Activated CD4-positive, alpha-beta T cell treated with anti-CD3 and anti-CD28 coated beads, Interleukin-2, amount 50 U/mL, for 4 hours (primary cell): ENCODE data around the gene MTCH1.
"Not testable (repeated sequence)": the region's sequence is repeated elsewhere in the genome, so short reads cannot be mapped to it uniquely, and the experiment has no call there.

Experiments used
- DNase-seq, 2 experiments: peaks; one replicate each; pipeline ENCODE4 v3.0.0-alpha.2; 2020

The MTCH1 gene

DNA sequence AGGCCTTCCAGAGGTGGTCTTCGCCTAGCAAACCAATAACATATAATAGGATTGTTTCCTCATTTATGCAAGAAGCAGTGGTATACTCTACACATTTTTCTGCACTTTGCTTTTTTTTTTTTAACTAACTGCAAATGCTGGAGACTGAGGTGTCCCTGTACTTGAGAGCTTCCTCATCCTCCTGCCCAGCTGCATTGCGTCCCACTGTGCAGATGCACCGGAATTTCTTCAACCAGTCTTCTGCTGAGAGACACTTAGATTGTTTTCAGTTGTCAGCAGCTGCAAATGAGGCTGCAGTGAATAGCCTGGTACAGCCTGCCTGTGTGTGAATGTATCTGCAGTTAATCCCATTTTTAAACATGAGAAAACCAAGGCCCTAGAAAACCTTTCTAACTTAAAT lies 31.0 kb upstream of the MTCH1 start:
- DNase-seq: no peak

- no peak for DNase-seq
Observed at GRCh38 chr6:37015532-37015931, 29.5 kb upstream of the MTCH1 start.

GRCh38 chr6:37014667-37015066 lies 28.7 kb upstream of the MTCH1 start:
- no peak for DNase-seq

GRCh38 chr6:37013516-37014491 lies 27.8 kb upstream of the MTCH1 start:
- DNase-seq: no peak

DNA sequence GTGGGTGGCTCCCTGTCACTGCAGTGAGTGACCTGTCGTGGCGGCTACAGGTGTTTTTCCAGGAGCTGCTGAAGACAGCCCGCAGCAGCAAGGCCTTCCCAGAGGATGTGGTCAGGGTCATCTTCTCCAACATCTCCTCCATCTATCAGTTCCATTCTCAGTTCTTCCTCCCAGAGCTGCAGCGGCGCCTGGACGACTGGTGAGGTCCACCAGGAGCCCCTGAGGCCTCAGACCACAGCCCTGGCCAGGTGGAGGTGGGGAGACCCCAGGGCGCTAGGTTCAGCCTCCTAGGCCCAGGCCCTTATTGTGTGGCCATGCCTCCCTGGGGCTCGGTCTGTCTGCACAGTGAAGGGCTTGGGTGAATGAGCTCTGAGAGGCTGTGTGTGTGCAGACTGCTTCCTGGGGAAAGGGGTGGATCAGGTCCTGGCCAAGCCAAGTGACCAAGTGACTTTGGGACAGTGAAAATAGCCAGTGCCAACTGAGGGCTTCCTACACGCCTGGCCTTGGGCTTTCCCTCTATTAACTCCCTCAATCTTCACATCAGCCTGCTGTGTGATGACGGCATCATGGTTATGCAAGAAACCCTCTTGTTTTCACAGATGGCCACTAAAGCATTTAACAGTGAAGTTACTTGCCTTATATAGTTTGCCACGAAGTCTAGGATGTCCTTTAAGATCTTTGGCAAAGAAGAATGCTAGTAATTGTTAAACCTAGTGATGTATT lies 25.8 kb upstream of the MTCH1 start:
- DNase-seq: no peak

DNA sequence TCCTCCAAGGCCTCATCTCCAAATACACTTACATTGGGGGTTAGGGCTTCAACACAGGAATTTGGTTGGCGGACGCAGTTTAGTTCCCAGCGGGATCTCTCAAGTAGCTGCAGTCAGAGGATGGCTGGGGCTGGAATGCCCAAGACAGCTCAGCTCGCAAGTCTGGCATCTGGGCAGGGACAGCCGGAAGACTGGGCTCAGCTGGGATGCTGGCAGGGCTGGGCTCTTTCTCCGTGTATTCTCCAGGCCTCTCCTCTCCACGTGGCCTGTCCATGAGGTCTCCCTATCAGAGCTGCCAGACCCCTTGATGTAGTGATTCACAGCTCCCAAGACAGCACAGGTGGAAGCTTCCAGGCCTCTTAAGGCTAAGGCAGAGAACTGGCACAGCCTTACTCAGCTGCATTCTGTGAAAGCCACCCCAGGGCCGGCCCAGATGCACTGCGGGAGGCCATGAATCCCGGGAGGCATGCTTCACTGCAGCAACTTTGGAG lies 24.5 kb upstream of the MTCH1 start:
- DNase-seq: no peak

- DNase-seq: no peak
Observed at GRCh38 chr6:37008484-37009465, 22.8 kb upstream of the MTCH1 start.

DNA sequence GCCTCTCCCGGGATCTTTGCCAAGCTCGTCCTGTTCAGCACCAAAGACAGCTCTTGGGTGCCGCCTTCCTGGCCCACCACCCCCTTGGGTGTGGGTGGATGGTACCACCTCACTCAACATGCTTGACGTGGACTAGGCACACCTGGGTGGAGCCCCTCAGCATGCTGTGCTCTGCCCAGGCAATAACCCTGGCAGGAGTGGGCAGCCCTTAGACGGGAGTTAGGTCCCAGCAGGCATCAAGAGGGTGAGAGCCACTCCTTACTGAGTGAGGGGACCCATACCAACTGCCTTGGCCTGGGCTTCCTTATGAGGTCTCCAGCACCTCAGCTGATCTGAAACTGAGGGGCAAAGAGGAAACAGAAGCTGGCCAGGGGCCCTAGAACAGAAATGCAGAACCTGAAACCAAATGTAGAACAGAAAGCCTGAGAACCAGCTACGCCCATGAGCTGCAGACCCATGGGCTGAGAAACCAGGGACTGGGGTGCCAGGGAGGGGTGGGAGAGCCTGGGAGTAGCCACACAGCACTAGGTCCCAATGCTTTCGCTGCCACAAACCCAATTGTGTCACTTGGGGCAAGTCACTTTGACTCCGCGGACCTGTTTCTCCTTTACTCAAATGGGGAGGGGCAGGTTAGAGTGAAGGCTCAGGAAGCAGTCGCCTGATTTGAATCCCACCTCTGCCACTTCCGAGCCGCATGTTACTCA lies 21.5 kb upstream of the MTCH1 start:
- no peak for DNase-seq

DNA sequence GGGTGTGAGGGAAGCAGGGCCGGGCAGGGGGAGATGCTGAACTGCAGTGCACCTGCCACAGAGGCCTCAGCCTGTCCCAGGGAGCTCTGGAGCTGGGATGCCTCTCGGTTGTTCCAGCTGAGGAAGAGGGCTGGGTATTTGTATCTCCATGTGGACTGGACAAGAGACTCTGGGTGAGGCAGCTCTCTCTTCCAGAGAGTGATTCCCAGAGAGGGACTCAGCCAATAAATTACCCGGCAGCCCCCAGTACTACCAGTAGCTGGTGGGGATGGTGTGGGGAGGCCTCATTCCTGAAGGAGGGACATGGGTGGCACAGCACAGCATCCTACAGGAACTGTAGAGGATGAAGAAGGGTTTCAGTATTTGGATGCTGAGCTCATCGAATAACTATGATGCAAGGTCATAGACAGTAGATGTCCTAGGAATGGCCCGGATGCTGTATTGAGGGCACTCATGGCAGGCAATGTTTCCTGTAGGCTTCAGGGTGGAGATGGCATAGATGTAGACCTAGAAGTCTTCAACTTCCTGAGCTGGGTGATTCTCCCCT lies 20.9 kb upstream of the MTCH1 start:
- DNase-seq: no peak

DNA sequence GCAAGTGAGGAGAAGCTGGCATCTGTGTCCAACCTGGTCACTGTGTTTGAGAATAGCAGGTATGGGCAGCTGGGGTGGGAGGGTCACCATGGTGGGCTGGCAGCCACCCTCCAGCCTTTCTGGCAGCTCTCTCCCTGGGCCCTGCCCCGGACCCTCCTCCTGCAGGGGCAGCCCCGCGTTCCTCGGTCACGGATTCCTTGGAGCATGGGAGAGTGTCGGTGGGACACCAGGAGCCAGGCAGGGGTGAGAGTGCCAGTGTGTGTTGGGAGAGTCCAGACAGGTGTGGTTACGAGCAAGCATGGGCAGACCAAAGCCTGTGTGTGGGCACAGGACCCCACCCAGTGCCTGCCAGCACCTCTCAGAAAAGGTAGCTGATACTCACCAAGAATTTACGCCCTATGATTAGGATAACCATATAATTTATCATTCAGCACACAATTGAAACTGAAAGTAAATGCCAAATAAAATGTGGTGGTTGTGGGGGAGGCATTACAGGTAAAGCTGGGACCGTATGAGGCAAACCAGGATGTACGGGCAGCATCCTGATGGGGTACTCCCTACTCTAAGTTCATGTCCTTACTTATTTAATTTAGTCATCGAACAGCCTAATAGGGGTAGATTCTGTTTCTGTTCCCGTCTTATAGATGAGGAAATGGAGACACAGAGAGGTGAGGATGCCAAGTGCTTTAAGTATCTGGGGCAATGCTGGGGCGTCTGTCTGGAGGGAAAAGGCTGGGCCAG lies 20.0 kb upstream of the MTCH1 start:
- DNase-seq: no peak

DNA sequence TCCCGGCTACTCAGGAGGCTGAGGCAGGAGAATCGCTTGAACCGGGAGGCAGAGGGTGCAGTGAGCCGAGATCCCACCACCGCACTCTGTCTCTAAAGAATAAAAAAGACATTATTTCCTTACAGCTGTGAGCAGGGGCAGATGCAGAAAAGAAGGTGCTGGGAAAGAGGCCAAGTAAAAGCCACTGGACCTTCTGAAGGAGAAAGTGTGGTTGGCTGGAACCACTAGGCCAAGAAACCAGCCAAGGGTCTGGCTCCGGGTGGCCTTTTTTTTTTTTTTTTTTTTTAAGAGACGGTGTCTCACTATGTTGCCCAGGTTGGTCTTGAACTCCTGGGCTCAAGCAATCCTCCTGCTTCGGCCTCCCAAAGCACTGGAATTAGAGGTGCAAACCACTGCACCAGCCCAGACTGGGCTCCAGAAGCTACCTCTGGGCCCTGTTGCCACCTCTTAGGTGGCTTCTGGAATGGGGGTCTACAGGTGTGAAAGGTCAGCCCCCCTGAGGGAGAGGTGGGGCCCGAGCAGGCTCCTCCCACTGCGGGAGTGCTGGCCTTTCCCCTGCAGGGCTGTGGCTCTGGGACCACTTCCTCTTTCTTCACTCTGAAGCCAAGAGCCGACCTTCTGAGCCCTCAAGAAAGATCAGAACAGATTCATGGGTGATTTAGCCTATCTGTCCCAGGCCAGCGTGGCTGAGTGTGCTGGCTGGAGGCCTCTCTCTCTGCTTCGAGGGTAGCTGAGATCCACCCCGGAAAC lies 19.2 kb upstream of the MTCH1 start, which contains the start of gene FGD2:
Gene FGD2 (plus strand): TSS at position 595 of the 750 bp plus-strand sequence. CDS start 163 bp downstream, outside the sequence.
- no peak for DNase-seq

GRCh38 chr6:37004044-37004980 lies 18.3 kb upstream of the MTCH1 start:
- no peak for DNase-seq

DNA sequence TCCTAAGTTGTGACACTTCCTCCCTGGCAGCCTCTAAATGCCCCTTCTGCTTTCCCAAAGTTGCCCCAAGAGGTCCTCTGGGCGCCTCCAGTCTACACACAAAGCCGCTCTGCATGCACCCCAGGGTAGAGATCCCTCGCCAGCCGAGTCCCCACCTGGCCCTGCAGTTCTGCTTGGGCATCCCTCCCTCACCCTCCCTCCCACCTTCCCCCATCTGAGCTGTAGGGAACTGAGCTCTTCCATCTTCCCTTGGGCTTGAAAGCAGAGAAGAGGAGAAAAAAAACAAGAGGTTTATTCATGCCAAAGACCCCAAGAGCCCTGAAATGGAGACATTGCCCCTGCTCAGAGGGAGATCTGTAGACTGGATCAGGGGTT lies 13.7 kb upstream of the MTCH1 start:
- no peak for DNase-seq

DNA sequence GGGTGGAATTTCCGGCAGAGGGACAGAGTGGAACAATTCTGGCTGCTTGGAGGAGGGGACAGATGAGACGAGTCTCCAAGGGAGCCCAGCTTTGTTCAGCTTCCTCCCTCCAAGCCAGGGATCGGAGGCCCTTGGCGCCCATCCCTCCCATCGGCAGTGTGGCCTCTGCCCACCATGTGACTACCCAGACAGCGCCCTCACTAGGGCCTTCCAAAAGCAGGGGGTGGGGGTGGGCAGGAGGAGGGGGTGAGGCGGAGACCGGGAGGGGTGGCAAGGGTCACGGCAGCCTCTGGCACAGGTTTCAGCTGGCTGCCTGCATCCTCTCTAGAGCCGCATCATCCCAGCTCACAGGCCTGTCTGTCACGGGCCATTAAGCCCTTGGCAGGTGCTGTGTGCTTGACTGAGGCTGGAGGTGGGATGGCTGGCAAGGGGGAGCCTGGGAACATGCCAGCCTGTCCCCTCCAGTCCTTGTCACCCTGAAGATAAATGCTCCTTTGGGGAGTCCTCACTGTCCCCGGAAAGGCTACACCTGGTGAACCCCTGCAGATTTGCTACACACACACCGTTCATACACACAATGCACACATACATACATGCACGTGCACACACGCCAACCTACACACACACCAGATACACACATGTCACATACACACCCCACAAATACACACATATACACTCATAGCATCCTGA lies 13.2 kb upstream of the MTCH1 start:
- no peak for DNase-seq

- no peak for DNase-seq
Observed at GRCh38 chr6:36998723-36999038, 12.7 kb upstream of the MTCH1 start.

GRCh38 chr6:36997811-36998722 lies 12.1 kb upstream of the MTCH1 start:
- no peak for DNase-seq

- not testable (repeated sequence) for DNase-seq
Observed at GRCh38 chr6:36990401-36990800, 4.4 kb upstream of the MTCH1 start.
